HEK293 (cell line): ENCODE measurements around the gene AKAP6.

Source experiments
- CTCF ChIA-PET: fragments of 350-600 bp; formaldehyde crosslinking; extraction: SDS; loops from one replicate; lab custom pipeline; 2021; ENCODE audit warnings: antibody characterized with exemption; lab: Yijun Ruan, JAX
- POLR2A ChIA-PET: fragments of 300-600 bp; formaldehyde crosslinking; extraction: SDS; loops from one replicate; lab custom pipeline; 2020; ENCODE audit warnings: antibody characterized with exemption, inconsistent platforms; lab: Yijun Ruan, JAX
- H3K27ac ChIP-seq: fragments of 200-500 bp; sonication (Bioruptor generic); 2 replicates; pipeline ENCODE4 v1.5.1; 2014; ENCODE audit warnings: low read depth, low read length, control low read depth, inconsistent platforms; ENCODE audit errors: extremely low read depth
- H3K36me3 ChIP-seq, 2 experiments: fragments of 200-500 bp in 1 of 2; sonication (Bioruptor generic) in 1 of 2; 1 replicate in 1 of 2; 2 replicates in 1 of 2; pipeline ENCODE4 v1.5.1; 2014 to 2017; ENCODE audit warnings: inconsistent platforms in 2 of 2, low read length in 2 of 2; ENCODE audit not compliant: control insufficient read depth in 2 of 2, insufficient read depth in 1 of 2
- H3K4me1 ChIP-seq: fragments of 200-500 bp; sonication (Bioruptor generic); 2 replicates; pipeline ENCODE4 v1.5.1; 2014; ENCODE audit warnings: mild to moderate bottlenecking, low read length, inconsistent platforms; ENCODE audit not compliant: control insufficient read depth, insufficient read depth
- H3K4me3 ChIP-seq: 2 replicates; pipeline ENCODE4 v1.5.1; 2011; ENCODE audit warnings: low read depth, mild to moderate bottlenecking, control low read depth, low read length, moderate library complexity
- H3K9me3 ChIP-seq: fragments of 200-500 bp; sonication (Bioruptor generic); 2 replicates; pipeline ENCODE4 v1.5.1; 2014; ENCODE audit warnings: low read depth, low read length, inconsistent platforms; ENCODE audit not compliant: control insufficient read depth, insufficient read depth
- CTCF ChIP-seq: fragments of 450-650 bp; formaldehyde crosslinking; IDR thresholded peaks from 2 replicates; pipeline ENCODE4 v1.5.1; 2016; ENCODE audit warnings: missing biosample characterization, missing genetic modification characterization
- GLI2 ChIP-seq: fragments of 450-650 bp; formaldehyde crosslinking; IDR thresholded peaks from 2 replicates; pipeline ENCODE4; 2017; ENCODE audit warnings: missing biosample characterization, missing genetic modification characterization, low read depth, borderline replicate concordance
- GLIS1 ChIP-seq: fragments of 450-650 bp; formaldehyde crosslinking; IDR thresholded peaks from 2 replicates; pipeline ENCODE4 v1.5.1; 2016; ENCODE audit warnings: missing biosample characterization, missing genetic modification characterization
- PATZ1 ChIP-seq: fragments of 450-650 bp; formaldehyde crosslinking; IDR thresholded peaks from 2 replicates; pipeline ENCODE4 v1.5.1; 2016; ENCODE audit warnings: missing biosample characterization, missing genetic modification characterization
- ZFHX2 ChIP-seq: fragments of 450-650 bp; formaldehyde crosslinking; conservative IDR thresholded peaks from 2 replicates; pipeline ENCODE4 v1.5.1; 2016; ENCODE audit warnings: missing biosample characterization, missing genetic modification characterization
- ZNF174 ChIP-seq: fragments of 450-650 bp; formaldehyde crosslinking; IDR thresholded peaks from 2 replicates; pipeline ENCODE4 v1.5.0; 2017; ENCODE audit warnings: missing biosample characterization, mild to moderate bottlenecking, missing genetic modification characterization
- ZNF2 ChIP-seq: fragments of 450-650 bp; formaldehyde crosslinking; IDR thresholded peaks from 2 replicates; pipeline ENCODE4 v1.5.1; 2016; ENCODE audit warnings: missing biosample characterization, missing genetic modification characterization
- ZNF202 ChIP-seq: fragments of 450-650 bp; formaldehyde crosslinking; IDR thresholded peaks from 2 replicates; pipeline ENCODE4 v1.5.1; 2016; ENCODE audit warnings: missing biosample characterization, missing genetic modification characterization, borderline replicate concordance
- ZNF433 ChIP-seq: fragments of 450-650 bp; formaldehyde crosslinking; IDR thresholded peaks from 2 replicates; pipeline ENCODE4 v1.5.1; 2016; ENCODE audit warnings: missing biosample characterization, missing genetic modification characterization, low read depth
- ZNF530 ChIP-seq: fragments of 450-650 bp; formaldehyde crosslinking; IDR thresholded peaks from 2 replicates; pipeline ENCODE4 v1.5.1; 2016; ENCODE audit warnings: low read depth, missing biosample characterization, missing genetic modification characterization
- ZNF548 ChIP-seq: fragments of 450-650 bp; formaldehyde crosslinking; IDR thresholded peaks from 2 replicates; pipeline ENCODE4 v1.5.1; 2016; ENCODE audit warnings: missing biosample characterization, missing genetic modification characterization
- ZNF585B ChIP-seq: fragments of 450-650 bp; formaldehyde crosslinking; IDR thresholded peaks from 2 replicates; pipeline ENCODE4 v1.5.1; 2016; ENCODE audit warnings: missing biosample characterization, missing genetic modification characterization
- ZNF658 ChIP-seq: fragments of 450-650 bp; formaldehyde crosslinking; IDR thresholded peaks from 2 replicates; pipeline ENCODE4; 2016; ENCODE audit warnings: missing biosample characterization, missing genetic modification characterization
- ZNF791 ChIP-seq: fragments of 450-650 bp; formaldehyde crosslinking; IDR thresholded peaks from 2 replicates; pipeline ENCODE4 v1.5.1; 2016; ENCODE audit warnings: missing biosample characterization, missing genetic modification characterization
- ZSCAN23 ChIP-seq: fragments of 450-650 bp; formaldehyde crosslinking; IDR thresholded peaks from 2 replicates; pipeline ENCODE4 v1.5.1; 2016; ENCODE audit warnings: missing biosample characterization, missing genetic modification characterization
- ZSCAN5A ChIP-seq: fragments of 450-650 bp; formaldehyde crosslinking; IDR thresholded peaks from 2 replicates; pipeline ENCODE4 v1.5.1; 2016; ENCODE audit warnings: missing biosample characterization, missing genetic modification characterization
- ZXDB ChIP-seq: fragments of 450-650 bp; formaldehyde crosslinking; IDR thresholded peaks from 2 replicates; pipeline ENCODE4 v1.5.1; 2016; ENCODE audit warnings: missing biosample characterization, missing genetic modification characterization
- TF ChIP-seq, protein P1 (sequence below): fragments of 450-650 bp; formaldehyde crosslinking; IDR thresholded peaks from 2 replicates; pipeline ENCODE4 v1.5.1; 2016; ENCODE audit warnings: missing biosample characterization, missing genetic modification characterization
- TF ChIP-seq, protein P2 (sequence below): fragments of 450-650 bp; formaldehyde crosslinking; IDR thresholded peaks from 2 replicates; pipeline ENCODE4 v1.5.1; 2016; ENCODE audit warnings: missing biosample characterization, missing genetic modification characterization

The AKAP6 gene

GRCh38 chr14:32611752-32612151 is 282.7 kb downstream of the AKAP6 start (continued):
- TF ChIP-seq ZNF202: no peak

DNA sequence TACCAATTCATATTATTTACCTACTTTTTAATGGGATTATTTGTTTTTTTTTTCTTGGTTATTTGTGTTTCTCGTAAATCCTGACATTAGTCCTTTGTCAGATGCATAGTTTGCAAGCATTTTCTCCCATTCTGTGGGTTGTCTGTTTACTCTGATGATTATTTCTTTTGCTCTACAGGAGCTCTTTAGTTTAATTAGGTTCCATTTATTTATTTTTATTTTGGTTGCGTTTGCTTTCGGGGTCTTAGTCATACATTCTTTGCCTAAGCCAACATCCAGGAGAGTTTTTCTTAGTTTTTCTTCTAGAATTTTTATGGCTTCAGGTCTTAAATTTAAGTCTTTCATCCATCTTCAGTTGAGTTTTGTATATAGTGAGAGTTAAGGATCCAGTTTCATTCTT is 289.9 kb downstream of the AKAP6 start:
- H3K4me3 ChIP-seq: no peak overlapping the region
- ChIA-PET POLR2A (no interaction called here), CTCF (no interaction called here)
- no peaks in the 10 kb centered on the region for H3K4me1 ChIP-seq
- TF ChIP-seq ZNF433 (tag by site-specific recombination) (no peak), PATZ1 (tag by site-specific recombination) (no peak), ZSCAN5A (no peak), ZFHX2 (tag by site-specific recombination) (no peak), GLI2 (tag by site-specific recombination) (no peak), ZNF585B (tag by site-specific recombination) (no peak), ZNF658 (tag by site-specific recombination) (no peak), GLIS1 (tag by site-specific recombination) (no peak), ZNF2 (no peak), ZNF548 (tag by site-specific recombination) (no peak), ZNF202 (no peak), ZNF174 (tag by site-specific recombination) (no peak), CTCF (no peak), ZSCAN23 (tag by site-specific recombination) (no peak), ZNF791 (tag by site-specific recombination) (no peak), ZXDB (no peak), ZNF530 (tag by site-specific recombination) (no peak)
- TF ChIP-seq, protein P1, sequence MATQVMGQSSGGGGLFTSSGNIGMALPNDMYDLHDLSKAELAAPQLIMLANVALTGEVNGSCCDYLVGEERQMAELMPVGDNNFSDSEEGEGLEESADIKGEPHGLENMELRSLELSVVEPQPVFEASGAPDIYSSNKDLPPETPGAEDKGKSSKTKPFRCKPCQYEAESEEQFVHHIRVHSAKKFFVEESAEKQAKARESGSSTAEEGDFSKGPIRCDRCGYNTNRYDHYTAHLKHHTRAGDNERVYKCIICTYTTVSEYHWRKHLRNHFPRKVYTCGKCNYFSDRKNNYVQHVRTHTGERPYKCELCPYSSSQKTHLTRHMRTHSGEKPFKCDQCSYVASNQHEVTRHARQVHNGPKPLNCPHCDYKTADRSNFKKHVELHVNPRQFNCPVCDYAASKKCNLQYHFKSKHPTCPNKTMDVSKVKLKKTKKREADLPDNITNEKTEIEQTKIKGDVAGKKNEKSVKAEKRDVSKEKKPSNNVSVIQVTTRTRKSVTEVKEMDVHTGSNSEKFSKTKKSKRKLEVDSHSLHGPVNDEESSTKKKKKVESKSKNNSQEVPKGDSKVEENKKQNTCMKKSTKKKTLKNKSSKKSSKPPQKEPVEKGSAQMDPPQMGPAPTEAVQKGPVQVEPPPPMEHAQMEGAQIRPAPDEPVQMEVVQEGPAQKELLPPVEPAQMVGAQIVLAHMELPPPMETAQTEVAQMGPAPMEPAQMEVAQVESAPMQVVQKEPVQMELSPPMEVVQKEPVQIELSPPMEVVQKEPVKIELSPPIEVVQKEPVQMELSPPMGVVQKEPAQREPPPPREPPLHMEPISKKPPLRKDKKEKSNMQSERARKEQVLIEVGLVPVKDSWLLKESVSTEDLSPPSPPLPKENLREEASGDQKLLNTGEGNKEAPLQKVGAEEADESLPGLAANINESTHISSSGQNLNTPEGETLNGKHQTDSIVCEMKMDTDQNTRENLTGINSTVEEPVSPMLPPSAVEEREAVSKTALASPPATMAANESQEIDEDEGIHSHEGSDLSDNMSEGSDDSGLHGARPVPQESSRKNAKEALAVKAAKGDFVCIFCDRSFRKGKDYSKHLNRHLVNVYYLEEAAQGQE (tag by site-specific recombination): no peak
- TF ChIP-seq, protein P2, sequence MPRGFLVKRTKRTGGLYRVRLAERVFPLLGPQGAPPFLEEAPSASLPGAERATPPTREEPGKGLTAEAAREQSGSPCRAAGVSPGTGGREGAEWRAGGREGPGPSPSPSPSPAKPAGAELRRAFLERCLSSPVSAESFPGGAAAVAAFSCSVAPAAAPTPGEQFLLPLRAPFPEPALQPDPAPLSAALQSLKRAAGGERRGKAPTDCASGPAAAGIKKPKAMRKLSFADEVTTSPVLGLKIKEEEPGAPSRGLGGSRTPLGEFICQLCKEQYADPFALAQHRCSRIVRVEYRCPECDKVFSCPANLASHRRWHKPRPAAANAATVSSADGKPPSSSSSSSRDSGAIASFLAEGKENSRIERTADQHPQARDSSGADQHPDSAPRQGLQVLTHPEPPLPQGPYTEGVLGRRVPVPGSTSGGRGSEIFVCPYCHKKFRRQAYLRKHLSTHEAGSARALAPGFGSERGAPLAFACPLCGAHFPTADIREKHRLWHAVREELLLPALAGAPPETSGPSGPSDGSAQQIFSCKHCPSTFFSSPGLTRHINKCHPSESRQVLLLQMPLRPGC (tag by site-specific recombination): no peak
- H3K27ac ChIP-seq: no peak overlapping the region
- no peaks in the 10 kb centered on the region for H3K9me3 ChIP-seq
- H3K36me3 ChIP-seq: no peaks in the 10 kb centered on the region
